ENCODE results near the gene CIAO2A.

DNA sequence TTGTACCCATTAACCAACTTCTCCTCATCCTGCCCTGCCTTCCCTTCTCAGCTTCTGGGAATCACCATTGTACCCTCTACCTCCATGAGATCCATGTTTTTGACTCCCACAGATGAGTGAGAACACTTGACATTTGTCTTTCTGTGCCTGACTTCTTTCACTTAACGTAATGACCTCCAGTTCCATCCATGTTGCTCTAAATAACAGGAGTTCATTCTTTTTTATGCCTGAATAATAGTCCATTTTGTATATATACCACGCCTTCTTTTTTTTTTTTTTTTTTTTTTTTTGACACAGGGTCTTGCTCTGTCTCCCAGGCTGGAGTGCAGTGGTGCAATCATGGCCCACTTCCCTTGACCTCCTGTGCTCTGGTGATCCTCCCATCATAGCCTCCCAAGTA, 8.9 kb upstream of the CIAO2A start:
- TF ChIP-seq CTCF (IDR thresholded peaks at IDR 0.05 in 4 of 5, conservative IDR thresholded peaks at IDR 0.05 in 1 of 5) (no peak), POLR2A (IDR thresholded peaks at IDR 0.05) (no peak)
